GM21360 (cell line): Measurements from ENCODE around the gene ZBTB8B.
"Not testable (repeated sequence)": the region's sequence is repeated elsewhere in the genome, so short reads cannot be mapped to it uniquely, and the experiment has no call there.

ENCODE experiments used
- ATAC-seq: cut with Tn5 transposase; IDR thresholded peaks from one replicate; pipeline ENCODE4 v1.9.1; 2021; ENCODE audit warnings: mild to moderate bottlenecking, moderate library complexity; ENCODE audit not compliant: unreplicated experiment

ZBTB8B gene

DNA sequence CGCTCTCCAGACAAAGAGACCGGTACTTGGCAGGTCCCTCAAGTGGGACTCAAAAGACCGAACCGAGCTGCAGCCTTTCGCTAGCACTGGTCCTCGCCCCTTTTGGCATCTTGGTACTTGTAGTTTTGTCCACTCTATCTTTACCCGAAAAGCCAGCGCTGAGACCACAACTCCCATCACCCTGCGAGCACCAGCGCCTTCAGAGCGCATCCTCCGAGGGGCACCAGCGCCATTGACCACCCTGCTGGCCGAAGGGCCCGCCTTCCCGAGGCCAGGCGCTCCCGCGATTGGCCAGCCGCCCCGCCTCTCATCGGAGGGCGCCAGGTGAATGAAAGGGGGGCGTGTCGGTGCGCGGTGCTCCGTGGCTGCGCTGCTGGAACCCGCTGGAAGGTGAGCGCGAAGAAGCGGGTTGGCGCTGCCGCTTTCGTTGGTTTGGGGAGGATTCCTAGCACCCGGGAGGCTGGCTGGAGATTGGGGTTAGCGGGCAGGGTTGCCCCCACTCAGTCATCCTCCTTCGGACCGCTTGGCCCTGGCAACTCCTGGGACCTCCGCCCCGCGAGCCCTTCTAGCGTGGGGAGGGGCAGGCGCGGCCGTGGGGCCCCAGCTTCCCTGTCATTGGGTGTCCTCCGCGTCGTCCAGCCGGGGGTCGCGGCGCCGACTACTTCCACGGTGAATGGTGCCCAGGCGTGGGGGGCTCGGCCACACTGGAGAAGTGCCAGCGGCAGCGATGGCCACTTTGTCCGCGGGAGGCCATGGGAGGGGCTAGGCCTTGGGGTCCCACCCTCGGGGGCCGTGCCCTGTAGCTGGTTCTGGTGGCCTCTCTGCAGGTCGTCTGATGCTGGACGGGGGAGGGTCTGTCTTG lies at the start of gene ZBTB8B:
ZBTB8B (plus strand) TSS at position 357 of the 862 bp plus-strand sequence. CDS start 5,553 bp downstream, outside the sequence.
- no peak for ATAC-seq

- ATAC-seq, result no peak
These were observed 43.1 kb upstream of the ZBTB8B start for GRCh38 chr1:32421775-32422174.

DNA sequence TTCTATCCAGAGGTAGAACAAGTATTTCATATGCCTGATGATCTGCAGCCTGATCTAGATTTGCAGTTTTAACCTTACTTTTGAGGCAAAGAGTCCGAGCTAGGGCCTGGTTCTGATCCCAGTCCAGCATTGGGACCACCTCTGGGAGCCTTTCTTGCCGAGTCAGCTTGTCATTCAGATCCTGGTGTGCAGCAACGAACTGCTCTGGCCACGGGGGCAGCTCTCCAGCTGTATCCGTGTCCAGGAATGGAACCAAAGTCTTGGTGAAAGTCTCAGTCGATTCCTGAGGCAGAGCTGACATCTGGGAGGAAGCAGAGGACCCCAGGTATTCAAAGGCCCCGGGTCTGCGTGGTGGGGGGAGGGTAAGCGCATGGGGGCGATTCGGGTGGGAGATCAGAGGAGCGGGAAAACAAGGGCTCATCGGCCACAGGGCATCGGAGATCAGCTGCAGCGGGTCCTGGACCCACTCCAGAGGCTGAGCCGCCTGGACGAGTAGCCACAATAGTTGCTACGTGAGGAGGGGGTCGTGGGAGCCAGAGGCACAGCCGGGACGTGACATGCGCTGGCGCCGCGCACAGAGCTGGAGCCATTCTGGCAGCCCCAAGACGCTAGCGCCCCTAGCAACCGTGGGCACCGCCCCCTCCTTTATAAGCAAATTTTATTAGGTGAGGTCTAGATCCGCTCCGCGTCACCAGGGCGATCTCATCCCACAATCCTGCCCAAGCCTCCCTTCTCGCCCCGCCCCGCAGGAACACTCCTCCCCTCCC lies 38.2 kb upstream of the ZBTB8B start:
- ATAC-seq, result no peak

DNA sequence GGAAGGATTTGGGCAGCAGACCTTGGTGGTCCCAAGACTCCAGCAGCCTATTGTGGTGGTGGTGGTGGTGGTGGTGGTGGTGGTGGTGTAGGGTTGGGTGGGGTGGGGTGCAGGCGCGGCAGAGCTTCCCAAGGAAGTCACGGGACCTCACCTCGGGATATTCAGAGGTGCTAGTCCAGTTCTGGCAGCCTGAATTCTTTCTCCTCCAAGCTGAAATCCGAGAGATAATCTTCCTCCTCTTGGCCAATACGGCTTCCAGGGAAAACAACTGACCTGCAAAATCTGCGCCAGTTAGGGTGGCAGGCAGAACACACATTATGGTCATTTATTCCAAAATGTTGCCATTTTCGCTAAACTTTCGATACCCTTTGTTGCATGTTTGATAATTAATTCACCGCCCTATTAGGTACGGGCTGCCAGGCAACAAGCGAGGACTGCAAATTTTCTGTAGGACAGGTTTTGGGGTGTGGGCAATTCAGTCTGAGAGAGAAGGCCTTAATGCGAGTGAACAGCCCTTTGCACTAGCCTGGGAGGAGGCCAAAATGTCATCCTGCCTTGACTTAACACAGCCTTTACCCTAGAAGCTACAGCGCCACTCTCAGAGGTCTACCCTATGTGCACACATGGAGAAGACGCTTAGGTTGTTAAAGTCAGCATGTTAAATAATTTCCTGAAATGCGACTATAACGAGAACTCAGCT lies 37.5 kb upstream of the ZBTB8B start:
- no peak for ATAC-seq

DNA sequence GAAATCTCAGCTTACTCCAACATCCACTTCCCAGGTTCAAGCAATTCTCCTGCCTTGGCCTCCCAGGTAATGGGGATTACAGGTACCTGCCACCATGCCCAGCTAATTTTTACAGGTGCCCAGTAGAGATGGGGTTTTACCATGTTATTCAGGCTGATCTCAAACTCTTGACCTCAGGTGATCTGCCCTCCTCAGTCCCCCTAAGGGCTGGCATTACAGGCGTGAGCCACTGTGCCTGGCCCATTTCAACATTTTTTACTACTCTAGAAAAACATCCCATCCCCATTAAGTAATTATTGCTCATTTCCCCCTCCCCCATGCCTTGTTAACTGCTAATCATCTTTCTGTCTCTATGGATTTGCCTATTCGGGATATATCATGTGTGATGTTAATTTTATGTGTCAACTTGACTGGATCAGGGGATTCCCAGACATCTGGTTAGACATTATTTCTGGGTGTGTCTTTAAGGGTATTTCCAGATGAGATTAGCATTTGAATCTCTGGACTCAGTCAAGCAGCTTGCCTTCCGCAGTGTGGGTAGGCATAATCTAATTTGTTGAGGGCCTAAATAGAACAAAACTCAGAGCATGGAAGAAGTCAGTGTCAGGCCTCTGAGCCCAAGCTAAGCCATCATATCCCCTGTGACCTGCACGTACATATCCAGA lies 33.0 kb upstream of the ZBTB8B start:
- no peak for ATAC-seq

- no peak for ATAC-seq
These were observed 26.7 kb upstream of the ZBTB8B start for GRCh38 chr1:32438136-32438535.

DNA sequence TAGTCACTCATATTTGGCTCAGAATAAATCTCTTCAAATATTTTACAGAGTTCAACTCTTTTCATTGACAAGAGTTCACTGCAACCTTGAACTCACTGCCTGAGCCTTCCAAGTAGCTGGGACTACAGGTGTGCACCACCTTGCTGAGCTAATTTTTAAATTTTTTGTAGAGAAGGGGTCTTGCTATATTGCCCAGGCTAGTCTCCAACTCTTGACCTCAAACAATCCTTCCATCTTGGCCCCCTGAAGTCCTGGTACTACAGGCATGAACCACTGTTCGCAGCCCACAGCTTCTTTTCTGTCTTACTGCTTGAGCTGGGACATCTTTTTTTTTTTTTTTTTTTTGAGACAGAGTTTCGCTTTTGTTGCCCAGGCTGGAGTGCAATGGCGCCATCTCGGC lies 26.1 kb upstream of the ZBTB8B start:
- ATAC-seq, result not testable (repeated sequence)

- not testable (repeated sequence) for ATAC-seq
These were observed 23.4 kb upstream of the ZBTB8B start for GRCh38 chr1:32441467-32441866.

GRCh38 chr1:32447469-32448185 lies 17.2 kb upstream of the ZBTB8B start:
- no peak for ATAC-seq

- not testable (repeated sequence) for ATAC-seq
These were observed 16.6 kb upstream of the ZBTB8B start for GRCh38 chr1:32448186-32448772.

DNA sequence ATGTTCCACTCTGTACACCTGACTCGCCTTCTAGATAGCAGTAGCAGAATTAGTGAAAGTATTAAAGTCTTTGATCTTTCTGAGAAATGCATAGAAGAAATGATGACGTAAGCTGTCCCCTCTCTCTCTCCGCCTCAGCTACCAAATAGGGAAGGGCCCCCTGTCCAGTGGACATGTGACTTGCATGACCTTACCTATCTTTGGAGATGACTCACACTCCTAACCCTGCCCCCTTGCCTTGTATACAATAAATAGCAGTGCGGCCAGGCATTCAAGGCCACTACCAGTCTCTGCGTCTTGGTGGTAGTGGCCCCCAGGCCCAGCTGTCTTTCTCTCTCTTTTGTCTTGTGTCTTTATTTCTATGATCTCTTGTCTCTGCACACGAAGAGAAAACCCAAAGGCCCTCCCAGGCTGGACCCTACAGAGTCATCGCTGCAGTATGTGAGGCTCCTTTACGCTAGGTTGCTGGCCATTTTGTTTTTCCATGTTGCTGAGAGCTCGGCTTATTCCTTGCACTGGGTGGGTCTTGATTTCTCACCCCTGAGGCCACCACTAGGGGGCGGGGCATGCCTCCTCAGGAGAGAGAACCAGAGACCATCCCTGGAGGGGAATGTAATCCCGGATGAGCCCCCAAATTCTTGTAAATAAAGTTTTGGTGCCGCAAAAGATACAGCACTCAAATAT lies 16.0 kb upstream of the ZBTB8B start:
- ATAC-seq, result no peak

- not testable (repeated sequence) for ATAC-seq
These were observed 15.4 kb upstream of the ZBTB8B start for GRCh38 chr1:32449457-32449831.

GRCh38 chr1:32454726-32455125 lies 10.1 kb upstream of the ZBTB8B start:
- ATAC-seq, result no peak

DNA sequence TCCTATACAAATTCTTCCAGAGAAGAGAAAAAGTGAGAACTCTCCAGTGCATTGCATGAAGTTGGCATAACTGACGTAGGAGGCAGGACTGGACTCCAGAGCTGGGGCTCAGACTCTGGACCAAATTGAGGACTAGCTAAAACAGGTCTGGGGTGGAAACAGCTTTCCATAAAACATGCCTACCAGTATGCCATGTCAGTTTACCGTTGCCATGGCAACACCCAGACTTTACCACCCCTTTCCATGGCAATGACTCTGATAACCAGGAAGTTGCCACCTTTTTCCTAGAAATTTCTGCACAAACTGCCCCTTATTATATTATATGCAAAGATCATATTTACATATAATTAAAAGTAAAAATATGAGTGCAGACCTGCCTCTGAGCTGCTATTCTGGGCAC lies 8.9 kb upstream of the ZBTB8B start:
- no peak for ATAC-seq

- ATAC-seq, result not testable (repeated sequence)
These were observed 6.1 kb upstream of the ZBTB8B start for GRCh38 chr1:32458798-32459197.

DNA sequence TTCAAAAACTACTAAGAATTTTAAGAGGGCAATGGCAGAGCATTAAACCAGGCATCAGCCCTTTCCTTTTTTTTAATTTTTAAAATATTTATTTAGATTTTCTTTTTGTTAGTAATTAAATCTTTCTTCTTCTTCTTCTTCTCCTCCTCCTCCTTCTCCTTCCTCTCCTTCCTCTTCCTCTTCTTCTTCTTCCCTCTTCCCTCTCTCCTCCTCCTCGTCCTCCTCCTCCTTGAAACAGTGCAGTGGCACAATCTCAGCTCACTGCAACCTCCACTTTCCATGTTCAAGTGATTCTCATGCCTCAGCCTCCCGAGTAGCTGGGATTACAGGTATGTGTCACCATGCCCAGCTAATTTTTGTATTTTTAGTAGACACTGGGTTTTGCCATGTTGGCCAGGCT lies 1.9 kb upstream of the ZBTB8B start:
- ATAC-seq, result not testable (repeated sequence)

- no peak for ATAC-seq
These were observed 619 bp upstream of the ZBTB8B start for GRCh38 chr1:32464191-32464715.

GRCh38 chr1:32465578-32465933 lies 684 bp downstream of the ZBTB8B start:
- ATAC-seq, result no peak

GRCh38 chr1:32466761-32467160 lies 1.9 kb downstream of the ZBTB8B start:
- ATAC-seq, result no peak
